Testis (tissue), 2 donors: ENCODE measurements around the gene SYAP1.

Source experiments
- POLR2A ChIP-seq: fragments of 450-650 bp; IDR thresholded peaks from one replicate; pipeline ENCODE4 v1.6.1; 2017; ENCODE audit warnings: antibody characterized with exemption, mild to moderate bottlenecking, moderate library complexity
- TF ChIP-seq, protein P1 (sequence below), 3 experiments: fragments of 450-650 bp in 2 of 3; fragments of 200-600 bp in 1 of 3; sonication (generic) in 1 of 3; IDR thresholded peaks; one replicate each; pipeline ENCODE4 v1.5.1; 2016 to 2019; ENCODE audit warnings: antibody characterized with exemption in 3 of 3, mild to moderate bottlenecking in 2 of 3, moderate library complexity in 1 of 3

DNA sequence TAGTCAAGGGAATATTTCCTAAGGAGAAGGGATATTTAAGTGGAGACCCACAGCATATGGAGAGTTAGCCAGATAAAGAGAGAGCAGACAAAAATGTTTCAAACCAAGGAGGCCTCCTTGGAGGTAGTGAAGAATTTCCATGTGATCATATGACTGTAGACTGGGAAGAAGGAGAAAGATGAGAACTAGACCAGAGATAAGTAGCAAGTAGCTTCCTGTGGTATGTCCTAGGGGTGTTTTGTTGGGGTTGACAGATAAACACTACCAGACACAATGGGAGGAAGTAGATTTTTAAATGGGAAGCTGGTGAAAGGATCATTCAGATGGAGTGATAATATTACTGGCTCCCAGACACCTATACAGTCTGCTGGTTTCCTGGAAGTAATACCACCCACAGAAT, 13.6 kb downstream of the SYAP1 start:
- TF ChIP-seq, protein P1, sequence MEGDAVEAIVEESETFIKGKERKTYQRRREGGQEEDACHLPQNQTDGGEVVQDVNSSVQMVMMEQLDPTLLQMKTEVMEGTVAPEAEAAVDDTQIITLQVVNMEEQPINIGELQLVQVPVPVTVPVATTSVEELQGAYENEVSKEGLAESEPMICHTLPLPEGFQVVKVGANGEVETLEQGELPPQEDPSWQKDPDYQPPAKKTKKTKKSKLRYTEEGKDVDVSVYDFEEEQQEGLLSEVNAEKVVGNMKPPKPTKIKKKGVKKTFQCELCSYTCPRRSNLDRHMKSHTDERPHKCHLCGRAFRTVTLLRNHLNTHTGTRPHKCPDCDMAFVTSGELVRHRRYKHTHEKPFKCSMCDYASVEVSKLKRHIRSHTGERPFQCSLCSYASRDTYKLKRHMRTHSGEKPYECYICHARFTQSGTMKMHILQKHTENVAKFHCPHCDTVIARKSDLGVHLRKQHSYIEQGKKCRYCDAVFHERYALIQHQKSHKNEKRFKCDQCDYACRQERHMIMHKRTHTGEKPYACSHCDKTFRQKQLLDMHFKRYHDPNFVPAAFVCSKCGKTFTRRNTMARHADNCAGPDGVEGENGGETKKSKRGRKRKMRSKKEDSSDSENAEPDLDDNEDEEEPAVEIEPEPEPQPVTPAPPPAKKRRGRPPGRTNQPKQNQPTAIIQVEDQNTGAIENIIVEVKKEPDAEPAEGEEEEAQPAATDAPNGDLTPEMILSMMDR (IDR thresholded peaks at IDR 0.05) = no peak
- no peak for TF ChIP-seq POLR2A
